ENCODE results near the gene OCIAD1.
"Not testable (repeated sequence)": the region's sequence is repeated elsewhere in the genome, so short reads cannot be mapped to it uniquely, and the experiment has no call there.

The OCIAD1 gene

DNA sequence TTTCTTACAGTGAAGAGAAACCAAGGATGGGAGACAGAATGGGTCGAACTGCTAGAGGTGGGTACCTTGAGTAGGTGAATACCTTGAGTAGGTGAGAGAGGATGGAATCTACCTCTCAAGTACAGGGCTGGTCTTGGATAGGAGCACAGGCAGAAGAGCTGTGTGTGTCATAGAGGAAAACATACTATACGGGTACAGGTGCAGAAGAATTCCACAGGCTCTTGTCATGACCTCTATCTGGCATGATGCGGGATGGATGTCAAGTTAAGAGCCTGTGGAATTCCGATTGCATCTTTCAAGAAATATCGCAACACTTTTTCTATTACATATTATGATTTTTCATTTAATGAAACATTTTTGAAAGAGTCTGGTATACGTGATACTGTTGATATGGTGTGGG, 18.0 kb upstream of the OCIAD1 start:
- DNase-seq, result no peak
- H2AFZ ChIP-seq (ENCODE audit: low read length), result no peak overlapping the region
- peaks cover 20% of the 10 kb centered on the region for H3K4me1 ChIP-seq (ENCODE audit: low read length)
- H3K9me2 ChIP-seq (replicated peaks; ENCODE audit: insufficient read depth, low read length), result no peaks in the 10 kb centered on the region
- H3K27me3 ChIP-seq (replicated peaks; ENCODE audit: insufficient read depth, low read length), result no peaks in the 10 kb centered on the region
- H3K4me3 ChIP-seq (ENCODE audit: low read length), result no peak overlapping the region
- H3K4me2 ChIP-seq (ENCODE audit: low read depth, low read length), result no peak overlapping the region
- H3K36me3 ChIP-seq (replicated peaks; ENCODE audit: insufficient read depth, low read length), result no peaks in the 10 kb centered on the region
- H3F3A ChIP-seq (ENCODE audit: insufficient read depth, low read length), result peaks cover 10% of the 10 kb centered on the region; the same call in 1 of the 2 replicates
- H3K27ac ChIP-seq (ENCODE audit: low read length), result no peak overlapping the region
- no peaks in the 10 kb centered on the region for H4K20me1 ChIP-seq (ENCODE audit: insufficient read depth, low read length)
- no peak for TF ChIP-seq EZH2phosphoT487 (IDR thresholded peaks at IDR 0.05; ENCODE audit: low read length)
- no peak for TF ChIP-seq CTCF (IDR thresholded peaks at IDR 0.05; ENCODE audit: low read length)
- TF ChIP-seq EZH2 (optimal IDR thresholded peaks at IDR 0.05; ENCODE audit: low read depth, low read length), result no peak
- H3K9me3 ChIP-seq (replicated peaks; ENCODE audit: insufficient read depth, low read length), result no peaks in the 10 kb centered on the region
- no peaks in the 10 kb centered on the region for H3K79me2 ChIP-seq (ENCODE audit: low read length)
- H3K9ac ChIP-seq (ENCODE audit: low read length), result no peak overlapping the region

DNA sequence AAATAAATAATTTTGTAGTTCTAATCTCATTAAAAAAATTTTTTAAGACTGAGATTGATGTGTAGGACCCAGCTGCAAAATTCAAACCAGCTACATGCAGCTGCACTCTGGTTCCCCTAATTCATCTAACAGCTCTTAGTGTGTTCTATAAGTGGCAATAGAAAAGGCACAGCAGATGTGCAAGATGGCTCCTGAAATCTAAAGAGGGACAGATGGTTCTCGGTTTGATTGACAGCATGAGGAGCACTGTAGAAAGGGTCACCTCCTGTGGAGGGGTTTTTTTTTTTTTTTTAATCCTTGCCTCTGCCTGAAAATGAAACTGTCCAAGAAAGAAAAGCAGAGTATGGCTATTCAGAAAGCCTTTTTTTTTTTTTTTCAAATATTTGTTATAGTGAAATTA, 16.9 kb upstream of the OCIAD1 start:
- H3K4me2 ChIP-seq (ENCODE audit: low read depth, low read length), result peak overlapping the region; percentile 3; the same call in 1 of the 2 replicates
- H3K27me3 ChIP-seq (replicated peaks; ENCODE audit: insufficient read depth, low read length), result no peaks in the 10 kb centered on the region
- no peak overlapping the region for H3K9ac ChIP-seq (ENCODE audit: low read length)
- H3K79me2 ChIP-seq (ENCODE audit: low read length), result no peaks in the 10 kb centered on the region
- no peak overlapping the region for H2AFZ ChIP-seq (ENCODE audit: low read length)
- peak; percentile 94 for DNase-seq
- peaks cover 20% of the 10 kb centered on the region for H3K4me1 ChIP-seq (ENCODE audit: low read length)
- H3F3A ChIP-seq (ENCODE audit: insufficient read depth, low read length), result peaks cover 10% of the 10 kb centered on the region; the same call in 1 of the 2 replicates
- H3K27ac ChIP-seq (ENCODE audit: low read length), result no peak overlapping the region
- no peaks in the 10 kb centered on the region for H3K9me3 ChIP-seq (replicated peaks; ENCODE audit: insufficient read depth, low read length)
- H4K20me1 ChIP-seq (ENCODE audit: insufficient read depth, low read length), result no peaks in the 10 kb centered on the region
- H3K36me3 ChIP-seq (replicated peaks; ENCODE audit: insufficient read depth, low read length), result no peaks in the 10 kb centered on the region
- TF ChIP-seq EZH2 (optimal IDR thresholded peaks at IDR 0.05; ENCODE audit: low read depth, low read length) (no peak), EZH2phosphoT487 (IDR thresholded peaks at IDR 0.05; ENCODE audit: low read length) (no peak), CTCF (IDR thresholded peaks at IDR 0.05; ENCODE audit: low read length) (no peak)
- no peak overlapping the region for H3K4me3 ChIP-seq (ENCODE audit: low read length)
- no peaks in the 10 kb centered on the region for H3K9me2 ChIP-seq (replicated peaks; ENCODE audit: insufficient read depth, low read length)

- Histone ChIP-seq H4K20me1 (ENCODE audit: insufficient read depth, low read length) (no peaks in the 10 kb centered on the region), H3F3A (ENCODE audit: insufficient read depth, low read length) (peaks cover 10% of the 10 kb centered on the region; the same call in 1 of the 2 replicates), H3K4me1 (ENCODE audit: low read length) (peaks cover 20% of the 10 kb centered on the region), H3K9me2 (replicated peaks; ENCODE audit: insufficient read depth, low read length) (no peaks in the 10 kb centered on the region), H3K27me3 (replicated peaks; ENCODE audit: insufficient read depth, low read length) (no peaks in the 10 kb centered on the region), H3K79me2 (ENCODE audit: low read length) (no peaks in the 10 kb centered on the region), H3K9me3 (replicated peaks; ENCODE audit: insufficient read depth, low read length) (no peaks in the 10 kb centered on the region), H3K27ac (ENCODE audit: low read length) (no peak overlapping the region), H3K4me2 (ENCODE audit: low read depth, low read length) (peak overlapping the region; percentile 2; the same call in 1 of the 2 replicates), H3K4me3 (ENCODE audit: low read length) (no peak overlapping the region), H3K36me3 (replicated peaks; ENCODE audit: insufficient read depth, low read length) (no peaks in the 10 kb centered on the region), H2AFZ (ENCODE audit: low read length) (no peak overlapping the region), H3K9ac (ENCODE audit: low read length) (no peak overlapping the region)
- peak; percentile 14 for DNase-seq
- TF ChIP-seq EZH2phosphoT487 (IDR thresholded peaks at IDR 0.05; ENCODE audit: low read length) (no peak), CTCF (IDR thresholded peaks at IDR 0.05; ENCODE audit: low read length) (no peak), EZH2 (optimal IDR thresholded peaks at IDR 0.05; ENCODE audit: low read depth, low read length) (no peak)
These were observed 15.4 kb upstream of the OCIAD1 start for GRCh38 chr4:48815483-48815882.

- H3K79me2 ChIP-seq (ENCODE audit: low read length); H3K27ac ChIP-seq (ENCODE audit: low read length); H3K4me2 ChIP-seq (ENCODE audit: low read depth, low read length); H3K36me3 ChIP-seq (replicated peaks; ENCODE audit: insufficient read depth, low read length); H3K9ac ChIP-seq (ENCODE audit: low read length); H4K20me1 ChIP-seq (ENCODE audit: insufficient read depth, low read length); H3K27me3 ChIP-seq (replicated peaks; ENCODE audit: insufficient read depth, low read length); H3K9me3 ChIP-seq (replicated peaks; ENCODE audit: insufficient read depth, low read length); DNase-seq; H3K9me2 ChIP-seq (replicated peaks; ENCODE audit: insufficient read depth, low read length); H2AFZ ChIP-seq (ENCODE audit: low read length); H3K4me3 ChIP-seq (ENCODE audit: low read length): not testable (repeated sequence)
- H3K4me1 ChIP-seq (ENCODE audit: low read length), result peaks cover 20% of the 10 kb centered on the region
- peaks cover 10% of the 10 kb centered on the region; the same call in 1 of the 2 replicates for H3F3A ChIP-seq (ENCODE audit: insufficient read depth, low read length)
These were observed 14.6 kb upstream of the OCIAD1 start for GRCh38 chr4:48816297-48816696.
